Limb (tissue), 2 donors: ENCODE measurements around the gene BMPR1B.
"Not testable (repeated sequence)": the region's sequence is repeated elsewhere in the genome, so short reads cannot be mapped to it uniquely, and the experiment has no call there.

Experiments
- DNase-seq, 2 donors: peaks; one replicate each; pipeline ENCODE4 v3.0.0-alpha.2; 2016; ENCODE audit errors: extremely low spot score in 2 of 2

BMPR1B gene

DNA sequence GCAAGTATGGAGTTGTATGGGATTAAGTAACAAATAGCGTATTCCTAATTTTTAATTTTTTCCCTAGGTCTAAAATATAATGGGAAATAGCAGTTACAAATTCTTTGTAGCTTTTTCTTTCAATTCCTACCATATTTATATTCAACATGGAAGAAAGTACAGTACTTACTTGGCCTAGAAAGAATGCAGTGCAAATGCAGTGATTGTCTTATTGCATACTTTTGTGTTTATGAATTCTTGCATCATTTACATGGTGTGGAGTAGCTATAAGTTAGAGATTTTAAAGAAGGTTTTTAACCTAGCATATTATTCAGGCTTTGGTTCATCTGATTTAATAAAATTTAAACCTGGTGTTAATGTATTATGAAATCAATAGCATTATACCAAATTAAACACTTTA, 263.3 kb downstream of the BMPR1B start:
- no peak for DNase-seq

- no peak for DNase-seq
Measured at GRCh38 chr4:95023110-95023509, 265.4 kb downstream of the BMPR1B start.

GRCh38 chr4:95027905-95028618, 270.3 kb downstream of the BMPR1B start:
- DNase-seq, result no peak

GRCh38 chr4:95038791-95039190, 281.0 kb downstream of the BMPR1B start:
- no peak for DNase-seq

- no peak for DNase-seq
Measured at GRCh38 chr4:95044324-95044837, 286.6 kb downstream of the BMPR1B start.

GRCh38 chr4:95045429-95045828, 287.7 kb downstream of the BMPR1B start:
- DNase-seq, result no peak

DNA sequence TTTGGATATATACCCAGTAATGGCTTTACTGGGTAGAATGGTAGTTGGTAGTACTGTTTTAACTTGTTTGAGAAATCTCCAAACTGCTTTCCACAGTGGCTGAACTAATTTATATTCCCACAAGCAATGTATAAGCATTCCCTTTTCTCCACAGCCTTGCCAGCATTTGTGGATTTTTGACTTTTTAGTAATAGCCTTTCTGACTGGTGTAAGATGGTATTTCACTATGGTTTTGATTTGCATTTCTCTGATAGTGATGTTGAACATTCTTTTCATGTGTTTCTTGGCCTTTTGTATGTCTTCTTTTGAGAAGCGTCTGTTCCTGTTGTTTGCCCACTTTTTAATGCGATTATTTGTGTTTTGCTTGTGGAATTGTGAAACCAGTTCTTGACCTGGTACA, 290.5 kb downstream of the BMPR1B start:
- no peak for DNase-seq

GRCh38 chr4:95049551-95050233, 291.9 kb downstream of the BMPR1B start:
- peak; percentile 44 to 63 for DNase-seq

DNA sequence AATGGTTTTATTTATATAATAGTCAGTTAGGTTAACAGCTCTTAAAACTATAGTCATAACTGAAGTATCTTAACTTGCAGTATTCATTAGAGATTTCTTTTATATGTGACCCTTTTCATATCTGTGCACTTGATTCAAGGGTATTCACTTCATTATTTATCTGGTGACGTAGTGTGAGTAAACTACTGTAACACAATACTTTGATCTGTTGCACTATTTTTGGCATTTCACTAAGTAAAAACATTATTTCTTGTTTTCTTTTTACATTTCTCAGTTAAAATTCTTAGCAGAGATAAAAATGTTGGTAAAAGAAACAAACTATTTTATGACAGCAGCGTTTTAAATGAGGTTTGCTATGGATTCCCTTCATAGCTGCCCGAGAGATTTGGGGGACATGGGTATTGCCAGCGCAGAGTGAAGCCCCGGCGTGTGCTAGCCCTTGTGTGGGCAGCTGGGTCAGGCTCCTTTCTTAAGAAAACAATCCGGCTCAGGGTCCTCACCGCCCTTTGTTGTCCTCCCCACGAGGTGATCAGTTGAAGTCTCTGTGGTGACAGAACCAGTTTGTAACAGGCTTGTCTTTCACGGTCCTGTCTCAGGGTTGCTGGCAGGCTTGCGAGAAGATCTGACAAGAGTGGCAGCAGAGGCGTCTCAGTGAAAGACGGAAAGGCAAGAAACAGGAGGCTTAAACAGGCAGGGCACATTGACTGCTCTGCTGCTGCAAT, 293.4 kb downstream of the BMPR1B start:
- DNase-seq, result peak in 1 of 2 donors; percentile 36

DNA sequence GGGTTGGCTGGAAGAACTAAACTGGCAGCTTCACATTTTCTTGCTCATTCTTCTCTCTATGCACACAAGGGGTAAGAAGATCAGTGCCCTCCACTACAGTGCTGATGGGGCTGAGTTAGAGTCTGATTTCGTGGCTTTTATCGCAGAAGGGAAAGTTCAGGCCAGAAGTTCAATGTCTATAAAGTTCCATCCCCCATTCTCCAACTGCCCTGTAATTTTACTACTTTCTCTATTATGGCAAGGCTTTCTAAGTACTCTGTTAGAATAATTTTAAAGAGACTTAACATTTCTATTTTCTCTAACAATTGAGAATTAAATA, 293.9 kb downstream of the BMPR1B start:
- no peak for DNase-seq

- no peak for DNase-seq
Measured at GRCh38 chr4:95058991-95059390, 301.2 kb downstream of the BMPR1B start.

DNA sequence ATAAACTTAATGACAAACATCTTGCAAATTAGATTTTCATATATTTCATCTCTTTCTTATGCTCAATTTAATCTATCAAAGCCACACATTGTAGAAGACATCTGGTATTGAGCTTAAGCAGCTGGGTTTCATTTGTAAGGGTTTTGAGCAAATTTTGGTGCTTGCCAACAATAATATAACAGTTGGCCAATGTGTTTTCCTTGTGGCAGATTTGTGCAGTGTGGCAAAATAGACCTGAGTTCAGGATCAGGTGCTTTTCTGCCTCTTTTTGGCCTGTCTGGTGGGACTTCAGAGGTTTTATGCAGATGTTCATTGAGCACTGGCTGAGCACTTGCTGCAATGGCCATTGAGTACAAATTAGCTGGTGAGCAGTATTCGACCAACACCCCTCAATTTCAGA, 301.9 kb downstream of the BMPR1B start:
- peak in 1 of 2 donors; percentile 71 for DNase-seq

GRCh38 chr4:95061220-95061619, 303.5 kb downstream of the BMPR1B start:
- DNase-seq, result peak in 1 of 2 donors; percentile 42

DNA sequence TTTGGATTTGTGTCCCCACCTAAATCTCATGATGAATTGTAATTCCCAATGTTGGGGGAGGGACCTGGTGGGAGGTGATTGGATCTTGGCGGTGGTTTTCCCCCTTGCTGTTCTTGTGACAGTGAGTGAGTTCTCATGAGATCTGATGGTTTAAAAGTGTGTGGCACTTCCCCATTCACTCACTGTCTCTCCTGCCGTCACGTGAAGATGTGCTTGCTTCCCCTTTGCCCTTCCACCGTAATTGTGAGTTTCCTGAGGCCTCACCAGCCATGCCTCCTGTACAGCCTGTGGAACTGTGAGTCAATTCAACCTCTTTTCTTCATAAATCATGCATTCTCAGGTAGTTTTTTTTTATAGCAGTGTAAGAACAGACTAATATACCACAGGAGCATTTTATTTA, 304.0 kb downstream of the BMPR1B start:
- not testable (repeated sequence) for DNase-seq

DNA sequence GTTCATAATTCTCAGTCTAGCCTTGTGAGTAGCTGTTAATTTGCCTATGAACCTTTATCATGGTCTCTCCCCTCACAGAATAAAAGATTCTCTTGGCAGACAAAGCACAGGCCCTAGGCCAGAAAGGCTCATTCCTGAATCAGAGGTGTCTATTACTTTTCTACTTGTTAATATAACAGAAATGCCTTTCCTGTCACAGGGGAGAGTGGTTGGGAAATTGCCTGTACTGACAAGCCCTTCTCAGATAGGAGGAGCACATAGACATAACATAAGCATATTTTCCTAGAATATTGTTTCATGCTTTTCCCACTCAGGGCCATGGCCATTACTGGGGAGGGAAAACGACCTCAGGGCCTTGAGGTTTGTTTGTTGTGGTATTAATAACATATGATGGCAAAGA, 308.3 kb downstream of the BMPR1B start:
- DNase-seq, result no peak

DNA sequence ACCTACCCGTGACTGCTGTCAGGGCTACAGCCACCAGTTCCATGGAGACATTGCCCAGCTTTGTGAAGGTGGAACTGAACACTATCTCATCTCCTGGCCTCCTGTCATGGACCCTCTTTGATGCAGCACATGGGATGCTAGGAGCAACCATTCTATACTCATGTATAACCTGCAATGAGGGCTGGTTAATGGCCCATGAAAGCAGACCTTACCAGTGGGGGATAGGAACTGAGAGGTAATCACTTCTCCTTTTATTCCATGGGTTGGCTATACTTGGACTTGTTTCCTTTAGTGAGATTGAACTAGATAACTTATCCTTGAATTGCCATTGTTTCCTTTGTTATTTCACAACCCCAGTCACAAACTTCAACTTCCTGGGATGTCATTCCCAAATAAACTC, 310.6 kb downstream of the BMPR1B start:
- no peak for DNase-seq

DNA sequence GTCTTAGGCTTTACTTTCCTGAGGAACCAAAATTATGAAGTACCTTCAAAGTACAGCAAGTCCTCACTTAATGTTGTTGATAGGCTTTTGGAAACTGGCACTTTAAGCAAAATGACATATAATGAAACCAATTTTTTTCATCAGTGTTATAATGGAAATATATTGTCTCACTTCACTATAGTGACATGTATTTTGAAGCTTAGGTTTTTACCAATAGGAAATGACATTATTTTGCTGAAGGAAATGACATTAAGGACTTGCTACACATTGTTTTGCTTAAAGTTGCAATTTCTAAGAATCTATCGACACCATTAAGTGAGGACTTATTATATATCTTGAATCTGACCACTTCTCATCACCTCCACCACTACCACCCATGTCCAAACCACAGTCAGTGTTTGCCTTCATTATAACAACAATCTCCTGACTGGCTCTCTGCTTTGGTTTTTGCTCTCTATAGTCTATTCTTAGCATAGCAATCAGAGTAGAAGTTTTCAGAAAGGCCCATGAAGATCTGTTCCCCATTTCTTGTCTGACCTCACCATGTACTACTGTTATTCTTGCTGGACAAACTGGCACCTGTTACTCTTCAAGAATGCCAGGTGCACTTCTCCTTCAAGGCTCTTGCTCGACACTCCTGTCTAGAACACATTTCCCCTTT, 311.2 kb downstream of the BMPR1B start:
- DNase-seq, result no peak

DNA sequence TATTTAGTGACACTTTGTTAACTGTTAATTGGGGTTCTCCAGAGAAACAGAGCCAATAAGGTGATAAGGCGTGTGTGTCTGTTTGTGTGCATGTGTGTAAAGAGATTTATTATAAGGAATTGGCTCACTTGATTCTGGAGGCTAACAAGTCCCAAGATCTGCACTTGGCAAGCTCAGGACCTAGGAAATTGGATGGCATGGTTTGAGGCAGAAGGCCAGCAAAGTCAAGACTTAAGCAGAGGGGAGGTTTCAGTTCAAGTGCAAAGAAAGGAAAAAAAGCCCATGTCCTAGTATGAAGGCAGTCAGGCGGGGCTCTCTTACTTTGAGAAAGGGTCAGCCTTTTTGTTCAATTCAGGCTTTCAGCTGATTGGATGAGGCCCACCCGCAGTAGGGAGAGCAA, 314.1 kb downstream of the BMPR1B start:
- DNase-seq, result no peak

- DNase-seq, result no peak
Measured at GRCh38 chr4:95073646-95074045, 315.9 kb downstream of the BMPR1B start.

DNA sequence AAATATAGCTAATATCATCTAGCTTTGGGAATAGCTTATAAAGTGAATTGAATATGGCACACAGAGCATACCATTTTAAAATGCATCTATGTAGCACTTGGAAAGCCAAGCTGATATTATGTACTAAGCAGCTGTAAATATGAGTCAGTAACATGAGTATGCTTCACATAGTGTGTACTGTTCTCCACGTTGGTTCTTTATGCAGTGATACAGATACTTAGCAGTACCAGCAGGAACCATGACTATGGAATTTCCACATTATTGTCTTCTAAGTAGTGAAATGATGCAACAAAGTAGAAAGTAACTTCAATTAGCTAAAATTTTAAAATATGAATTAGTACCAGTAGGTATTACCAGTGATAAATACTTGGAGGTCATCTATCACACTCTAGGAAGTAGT, 320.1 kb downstream of the BMPR1B start:
- DNase-seq, result no peak

DNA sequence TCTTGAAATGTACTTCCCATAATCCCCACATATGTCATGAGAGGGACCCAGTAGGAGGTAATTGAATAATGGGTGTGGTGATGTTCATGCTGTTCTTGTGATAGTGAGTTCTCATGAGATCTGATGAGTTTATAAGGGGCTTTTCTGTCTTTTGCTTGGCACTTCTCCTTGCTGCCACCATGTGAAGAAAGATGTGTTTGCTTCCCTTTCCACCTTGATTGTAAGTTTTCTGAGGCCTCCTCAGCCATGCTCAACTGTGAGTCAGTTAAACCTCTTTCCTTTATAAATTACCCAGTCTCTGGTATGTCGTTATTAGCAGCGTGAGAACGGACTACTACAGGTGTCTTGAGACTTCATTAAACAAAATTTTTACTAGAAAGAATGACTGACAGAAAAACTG, 323.2 kb downstream of the BMPR1B start:
- no peak for DNase-seq

- DNase-seq, result no peak
Measured at GRCh38 chr4:95084584-95084983, 326.8 kb downstream of the BMPR1B start.
